COLO668 (cell line): ENCODE data around the gene HOTAIR.

ENCODE experiments used
- DNase-seq: peaks from one replicate; lab custom pipeline; 2025; ENCODE audit not compliant: unreplicated experiment; lab: John Stamatoyannopoulos, UW

HOTAIR gene

GRCh38 chr12:53948650-53949593, 25.8 kb downstream of the HOTAIR start:
- no peak for DNase-seq

- DNase-seq: no peak
These were observed 27.0 kb downstream of the HOTAIR start for GRCh38 chr12:53947743-53948142.

- DNase-seq: no peak
These were observed 29.6 kb downstream of the HOTAIR start for GRCh38 chr12:53944907-53945847.

- DNase-seq: no peak
These were observed 30.5 kb downstream of the HOTAIR start for GRCh38 chr12:53944209-53944608.

GRCh38 chr12:53942467-53942997, 32.2 kb downstream of the HOTAIR start:
- DNase-seq: no peak

- no peak for DNase-seq
These were observed 33.0 kb downstream of the HOTAIR start for GRCh38 chr12:53941750-53942149.

GRCh38 chr12:53941187-53941586, 33.6 kb downstream of the HOTAIR start:
- DNase-seq: no peak

- DNase-seq: no peak
These were observed 34.2 kb downstream of the HOTAIR start for GRCh38 chr12:53940443-53941014.

- no peak for DNase-seq
These were observed 35.3 kb downstream of the HOTAIR start for GRCh38 chr12:53939141-53940108.

GRCh38 chr12:53938326-53939140, 36.2 kb downstream of the HOTAIR start, which contains the start of gene HOXC13:
TSS of gene HOXC13 (plus strand) at chr12:53938831. CDS start at chr12:53938907, 76 bp downstream.
- DNase-seq: no peak

GRCh38 chr12:53937596-53938325, 37.0 kb downstream of the HOTAIR start:
- no peak for DNase-seq

- no peak for DNase-seq
These were observed 37.7 kb downstream of the HOTAIR start for GRCh38 chr12:53937099-53937498.

GRCh38 chr12:53935383-53936341, 39.1 kb downstream of the HOTAIR start:
- DNase-seq: no peak

GRCh38 chr12:53932915-53933314, 41.8 kb downstream of the HOTAIR start:
- DNase-seq: no peak

GRCh38 chr12:53931844-53932581, 42.7 kb downstream of the HOTAIR start:
- DNase-seq: no peak

GRCh38 chr12:53930591-53931255, 44.0 kb downstream of the HOTAIR start:
- DNase-seq: no peak
